HG02840 (cell line): ENCODE measurements around the gene CRTAC1.

Source experiments
- ATAC-seq: cut with Tn5 transposase; IDR thresholded peaks from one replicate; pipeline ENCODE4 v1.9.1; 2021; ENCODE audit warnings: mild to moderate bottlenecking, moderate library complexity, moderate number of reproducible peaks; ENCODE audit not compliant: unreplicated experiment, low FRiP score

CRTAC1 gene, protein sequence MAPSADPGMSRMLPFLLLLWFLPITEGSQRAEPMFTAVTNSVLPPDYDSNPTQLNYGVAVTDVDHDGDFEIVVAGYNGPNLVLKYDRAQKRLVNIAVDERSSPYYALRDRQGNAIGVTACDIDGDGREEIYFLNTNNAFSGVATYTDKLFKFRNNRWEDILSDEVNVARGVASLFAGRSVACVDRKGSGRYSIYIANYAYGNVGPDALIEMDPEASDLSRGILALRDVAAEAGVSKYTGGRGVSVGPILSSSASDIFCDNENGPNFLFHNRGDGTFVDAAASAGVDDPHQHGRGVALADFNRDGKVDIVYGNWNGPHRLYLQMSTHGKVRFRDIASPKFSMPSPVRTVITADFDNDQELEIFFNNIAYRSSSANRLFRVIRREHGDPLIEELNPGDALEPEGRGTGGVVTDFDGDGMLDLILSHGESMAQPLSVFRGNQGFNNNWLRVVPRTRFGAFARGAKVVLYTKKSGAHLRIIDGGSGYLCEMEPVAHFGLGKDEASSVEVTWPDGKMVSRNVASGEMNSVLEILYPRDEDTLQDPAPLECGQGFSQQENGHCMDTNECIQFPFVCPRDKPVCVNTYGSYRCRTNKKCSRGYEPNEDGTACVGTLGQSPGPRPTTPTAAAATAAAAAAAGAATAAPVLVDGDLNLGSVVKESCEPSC

DNA sequence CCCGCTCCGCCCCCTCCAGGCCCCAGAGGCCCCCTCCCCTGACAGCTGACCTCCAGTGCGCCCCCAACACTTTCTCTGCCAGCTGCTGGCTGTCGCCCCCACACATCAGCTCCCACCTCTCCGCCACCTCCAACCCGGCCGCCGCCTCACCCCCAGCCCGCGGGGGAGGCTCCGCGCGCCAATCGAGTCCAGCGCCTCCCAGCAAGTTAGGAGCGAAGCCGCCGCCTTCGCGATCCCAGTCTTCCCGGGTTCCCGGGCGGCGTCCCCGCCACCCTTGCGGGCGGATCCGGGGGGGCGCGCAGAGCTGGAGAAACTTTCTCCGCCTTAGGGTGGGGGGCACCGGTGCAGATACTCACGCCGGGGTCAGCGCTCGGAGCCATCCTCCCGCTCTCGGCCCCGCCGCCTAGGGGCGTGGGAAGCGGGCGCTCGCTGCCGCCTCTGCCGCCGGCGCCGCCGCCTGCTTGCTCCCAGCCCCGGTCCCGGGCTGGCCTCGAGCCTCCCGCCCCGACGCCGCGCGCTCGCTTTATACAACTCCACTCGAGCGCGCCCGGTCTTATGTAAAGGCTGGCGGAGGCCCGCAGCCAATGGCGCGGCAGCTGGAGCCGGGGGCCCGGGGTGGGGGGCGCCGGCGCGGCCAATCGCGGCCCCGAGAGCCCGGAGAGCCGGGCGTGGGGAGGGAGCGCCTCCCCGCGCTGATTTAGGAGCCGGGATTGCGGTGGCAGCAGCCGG lies at the start of gene CRTAC1:
Gene CRTAC1, minus strand, starts transcription at position 529 of the 729 bp plus-strand sequence. Its CDS starts 149 bp downstream, at position 380.
- ATAC-seq = no peak

DNA sequence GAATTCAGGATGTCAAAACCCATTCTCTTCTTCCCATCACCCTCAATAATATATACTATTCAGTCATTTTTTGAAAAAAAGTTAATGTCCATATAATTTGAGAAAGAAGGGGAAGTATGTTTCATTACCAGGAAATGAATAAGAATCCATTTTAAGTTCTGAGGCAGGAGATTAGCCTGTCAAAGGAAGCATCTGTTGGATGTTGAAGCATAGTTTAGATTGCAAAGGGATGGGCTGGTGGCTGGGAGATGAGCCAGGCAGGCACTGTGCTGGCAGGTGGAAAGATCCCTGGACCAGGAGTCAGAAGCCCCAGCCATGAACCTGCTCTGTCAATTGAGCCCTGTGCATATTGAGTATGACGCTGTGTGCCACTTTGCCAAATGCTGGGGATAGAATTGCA lies 48.4 kb upstream of the CRTAC1 start:
- ATAC-seq = no peak

DNA sequence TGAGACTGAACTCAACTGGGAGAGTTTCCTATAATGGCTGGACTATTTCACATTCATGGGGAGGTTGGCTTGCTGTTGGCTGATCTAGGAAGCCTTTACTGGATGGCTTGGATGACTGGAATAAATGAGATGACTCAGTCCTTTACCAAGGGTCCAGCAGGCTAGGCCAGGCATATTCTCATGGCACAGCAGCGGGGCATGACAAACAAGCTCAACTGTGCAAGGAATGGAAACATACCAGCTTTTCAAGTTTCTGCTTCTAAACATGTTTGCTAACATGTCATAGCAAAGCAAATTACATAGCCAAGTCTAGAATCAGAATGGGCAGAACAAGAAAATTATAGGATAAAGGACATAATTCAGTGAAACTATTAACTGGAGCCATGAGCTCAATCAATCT lies 46.8 kb upstream of the CRTAC1 start:
- no peak for ATAC-seq

DNA sequence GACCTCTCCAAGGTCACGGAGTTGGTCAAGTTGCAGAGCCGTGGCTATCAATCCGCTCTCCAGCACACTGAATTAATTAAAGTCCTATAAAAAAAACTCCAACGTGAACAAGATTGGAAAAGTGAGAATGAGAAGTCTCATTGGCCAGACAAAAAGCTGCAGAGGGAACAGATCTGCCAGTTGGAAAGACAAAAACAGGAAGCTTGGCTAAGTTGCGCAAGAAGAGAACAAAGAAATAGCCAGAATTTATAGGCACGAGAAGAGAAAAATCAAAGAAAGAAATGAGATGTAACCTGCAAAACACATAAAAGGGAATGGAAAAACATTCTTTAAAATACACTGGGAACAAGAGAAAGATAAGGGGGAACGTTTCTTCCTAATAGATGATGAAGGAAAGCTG lies 45.7 kb upstream of the CRTAC1 start:
- no peak for ATAC-seq

DNA sequence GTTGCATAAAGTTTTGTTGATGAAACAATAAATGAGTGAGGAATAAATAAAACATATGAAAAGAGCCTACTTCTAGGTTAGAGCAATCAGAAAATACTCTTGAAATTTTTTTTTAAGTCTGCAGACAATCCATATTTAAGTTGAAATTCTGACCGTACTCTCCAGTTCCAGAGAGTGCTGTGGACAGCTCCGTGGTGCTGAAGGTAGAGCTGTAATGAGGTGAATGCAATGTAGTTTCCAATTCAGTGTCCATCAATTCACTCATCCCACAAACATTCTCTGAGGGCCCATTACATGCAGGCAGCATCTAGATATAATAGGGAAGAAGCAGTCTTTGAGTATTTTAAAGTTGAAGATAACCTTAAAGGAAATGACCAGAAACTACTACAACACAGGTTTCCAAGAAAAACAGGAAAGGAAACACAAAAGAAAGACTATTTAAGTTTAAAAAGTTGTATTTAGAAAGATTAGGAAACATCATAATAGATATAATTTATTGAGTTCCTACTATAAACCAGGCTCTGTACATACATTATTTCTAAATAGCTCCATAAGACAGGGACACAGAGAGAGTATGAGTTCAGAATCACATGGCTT lies 44.0 kb upstream of the CRTAC1 start:
- ATAC-seq = no peak

DNA sequence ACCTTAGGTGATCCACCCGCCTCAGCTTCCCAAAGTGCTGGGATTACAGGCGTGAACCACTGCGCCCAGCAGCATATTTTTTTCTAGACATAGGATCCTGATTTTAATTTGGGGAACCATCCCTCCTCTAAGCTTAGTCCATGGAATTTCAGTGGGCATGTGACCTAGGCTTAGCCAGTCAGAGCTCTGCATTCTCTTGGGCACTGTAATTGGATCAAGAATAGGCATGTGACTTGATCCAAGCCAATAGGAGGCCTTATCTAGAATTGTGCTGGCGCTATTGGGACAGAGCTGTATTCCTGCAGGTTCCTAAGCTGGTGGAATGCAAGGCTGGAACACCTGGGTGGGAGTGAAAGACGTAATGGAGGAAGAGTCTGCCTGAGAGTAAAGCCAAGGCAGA lies 36.7 kb upstream of the CRTAC1 start:
- no peak for ATAC-seq

DNA sequence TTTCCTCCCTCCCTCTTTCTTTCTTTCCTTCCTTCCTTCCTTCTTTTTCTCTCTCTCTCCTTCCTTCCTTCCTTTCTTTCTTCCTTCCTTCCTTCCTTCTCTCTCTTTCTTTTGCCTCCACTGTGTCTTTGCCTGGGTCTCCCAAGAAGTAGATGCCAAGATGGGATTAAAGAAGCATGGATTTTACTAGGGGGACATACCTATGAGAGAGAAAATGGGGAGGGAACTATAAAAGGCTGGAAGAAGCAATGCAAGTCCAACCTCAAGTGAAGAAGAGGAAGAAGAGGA lies 33.3 kb upstream of the CRTAC1 start:
- ATAC-seq = no peak

DNA sequence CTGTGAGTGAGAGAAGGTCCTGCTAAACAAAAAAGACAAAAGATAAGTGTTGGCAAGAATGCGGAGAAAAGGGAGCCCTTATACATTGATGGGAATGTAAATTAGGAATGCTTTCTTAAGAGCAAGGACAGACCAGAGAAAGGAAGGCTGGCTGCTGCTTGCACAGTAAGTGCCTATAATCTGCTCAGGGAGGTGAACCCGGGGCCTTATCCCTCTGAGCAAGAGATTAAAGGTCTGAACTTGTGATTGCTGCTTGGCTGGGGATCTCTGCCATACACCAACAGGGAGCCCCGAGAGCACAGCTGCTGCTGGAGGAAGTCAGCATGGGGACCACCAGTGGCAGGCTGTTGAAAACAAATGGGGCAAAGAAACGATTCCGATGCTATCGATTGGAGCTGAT lies 32.0 kb upstream of the CRTAC1 start:
- no peak for ATAC-seq

DNA sequence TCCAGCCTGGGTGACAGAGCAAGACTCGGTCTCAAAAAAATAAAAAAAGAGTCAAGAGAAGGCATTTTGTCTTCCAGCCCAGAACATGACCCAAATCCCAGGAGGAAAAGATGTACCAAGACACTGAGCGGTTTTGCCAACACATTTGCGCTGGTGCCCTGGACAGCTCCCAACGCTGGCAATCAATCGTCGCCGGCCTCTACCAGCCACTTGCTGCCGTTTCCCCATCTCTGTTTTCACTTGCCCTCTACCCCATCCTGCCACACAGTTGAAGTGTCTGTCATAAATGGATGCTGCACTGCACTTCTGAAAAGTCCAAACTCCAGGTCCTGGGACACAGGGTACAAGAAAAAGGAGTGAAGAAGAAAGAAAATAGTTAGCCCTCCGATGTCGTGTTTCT lies 29.7 kb upstream of the CRTAC1 start:
- ATAC-seq = no peak

DNA sequence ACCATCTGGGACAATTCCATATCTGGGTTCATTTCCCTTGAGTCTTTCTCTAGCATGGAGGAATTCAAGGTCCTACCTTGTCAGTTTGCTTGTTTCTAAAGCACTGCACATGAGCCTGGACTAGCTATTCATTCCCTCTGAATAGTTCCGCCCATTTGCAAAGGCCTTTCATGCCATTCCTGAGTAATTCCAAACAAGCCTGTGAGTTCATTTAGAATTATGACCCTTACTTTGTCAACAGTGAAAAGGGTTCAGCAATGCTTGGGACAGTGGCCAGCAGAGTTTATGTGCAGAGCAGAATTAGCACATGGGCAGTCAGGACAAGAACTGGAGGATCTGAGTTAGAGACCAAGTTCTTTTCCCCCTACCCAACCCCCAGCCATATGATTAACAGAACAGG lies 27.9 kb upstream of the CRTAC1 start:
- no peak for ATAC-seq

DNA sequence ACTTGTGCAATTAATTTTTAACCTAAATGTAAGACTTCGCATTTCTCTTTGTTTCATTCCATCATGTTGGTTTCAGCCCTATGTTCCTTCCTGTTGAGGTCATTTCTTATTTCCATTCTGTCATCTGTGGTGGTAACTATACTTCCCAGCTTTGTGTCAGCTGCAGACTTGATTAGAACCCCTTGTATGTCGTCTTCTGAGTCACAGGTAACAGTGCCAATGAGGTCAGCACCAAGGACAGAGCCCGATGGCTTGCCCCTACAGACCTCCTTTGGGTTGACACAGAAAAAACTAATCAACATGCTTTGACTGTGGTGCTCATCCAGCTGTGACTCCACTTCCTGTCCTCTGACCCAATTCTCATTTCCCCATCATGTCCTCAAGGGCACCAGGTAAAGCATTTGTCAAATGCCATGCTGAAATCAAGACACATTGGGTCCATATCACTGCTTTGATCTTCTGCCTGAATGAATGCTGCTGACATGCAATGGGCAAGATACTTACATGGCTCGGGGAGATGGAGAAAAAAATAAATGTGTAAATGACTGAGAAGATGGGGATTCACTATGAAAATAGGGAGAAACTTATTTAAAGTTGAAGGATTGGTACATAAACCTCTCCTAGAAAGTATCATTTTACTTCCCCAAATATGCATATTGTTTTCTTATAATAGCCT lies 25.6 kb upstream of the CRTAC1 start:
- no peak for ATAC-seq

DNA sequence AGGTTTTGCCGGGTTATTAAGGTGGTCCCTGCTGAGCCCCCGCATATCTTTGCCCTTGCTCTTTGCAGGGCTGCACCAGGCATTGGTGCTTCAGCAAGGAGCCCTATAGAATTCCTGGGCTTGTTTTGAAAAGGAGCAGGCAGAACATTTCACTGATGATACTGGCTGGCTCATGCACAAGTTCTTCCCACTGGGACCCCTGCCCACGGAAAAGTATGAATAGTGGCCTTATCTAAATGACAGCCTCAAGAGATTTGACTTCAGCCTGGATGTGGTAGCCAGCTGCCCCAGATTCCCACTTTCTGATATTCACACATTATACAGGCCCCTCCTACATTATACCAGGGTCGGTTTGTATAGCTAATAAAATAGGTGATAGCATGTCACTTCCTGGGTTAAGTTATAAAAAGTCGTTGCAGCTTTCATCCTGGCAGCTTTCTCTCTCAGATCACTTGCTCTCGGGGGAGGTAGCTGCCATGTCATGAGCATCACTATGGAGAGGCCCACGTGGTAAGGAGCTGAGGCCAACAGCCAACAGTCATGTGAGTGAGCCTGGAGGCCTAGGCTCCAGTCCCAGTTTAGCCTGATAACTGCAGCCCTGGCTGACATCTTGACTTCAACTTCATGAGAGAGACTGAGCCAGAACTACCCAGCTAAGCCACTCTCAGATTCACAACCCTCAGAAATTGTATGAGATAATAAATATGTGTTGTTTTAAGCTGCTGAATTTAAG lies 16.8 kb upstream of the CRTAC1 start:
- ATAC-seq = no peak

DNA sequence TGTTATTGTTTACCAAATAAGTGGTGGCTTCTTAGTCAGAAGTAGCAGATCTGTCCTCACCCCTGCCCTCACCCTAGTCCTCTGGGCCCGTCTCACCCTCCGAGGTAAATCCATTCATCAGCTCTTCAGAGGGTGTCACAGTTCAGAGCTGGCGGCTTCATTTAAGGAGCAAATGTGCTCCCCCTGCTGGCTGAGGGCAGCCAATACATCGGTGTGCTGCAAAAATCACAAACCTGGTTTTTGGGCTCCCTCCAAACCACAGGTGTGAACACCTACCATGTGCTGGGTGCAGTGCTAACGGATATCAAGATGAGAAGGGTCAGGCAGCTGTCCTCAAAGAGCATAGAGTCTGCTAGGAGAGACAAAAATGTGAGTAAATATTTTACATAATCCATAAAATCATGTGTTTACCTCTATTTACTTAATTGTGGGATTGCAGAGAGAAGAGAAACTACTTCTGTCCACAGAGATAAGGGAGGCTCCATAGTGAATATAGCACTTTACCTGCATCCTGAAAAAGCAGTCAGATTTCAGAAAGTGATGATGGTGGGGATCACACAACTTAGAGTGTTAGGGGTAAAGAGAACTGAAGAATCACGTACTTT lies 15.5 kb upstream of the CRTAC1 start:
- no peak for ATAC-seq

DNA sequence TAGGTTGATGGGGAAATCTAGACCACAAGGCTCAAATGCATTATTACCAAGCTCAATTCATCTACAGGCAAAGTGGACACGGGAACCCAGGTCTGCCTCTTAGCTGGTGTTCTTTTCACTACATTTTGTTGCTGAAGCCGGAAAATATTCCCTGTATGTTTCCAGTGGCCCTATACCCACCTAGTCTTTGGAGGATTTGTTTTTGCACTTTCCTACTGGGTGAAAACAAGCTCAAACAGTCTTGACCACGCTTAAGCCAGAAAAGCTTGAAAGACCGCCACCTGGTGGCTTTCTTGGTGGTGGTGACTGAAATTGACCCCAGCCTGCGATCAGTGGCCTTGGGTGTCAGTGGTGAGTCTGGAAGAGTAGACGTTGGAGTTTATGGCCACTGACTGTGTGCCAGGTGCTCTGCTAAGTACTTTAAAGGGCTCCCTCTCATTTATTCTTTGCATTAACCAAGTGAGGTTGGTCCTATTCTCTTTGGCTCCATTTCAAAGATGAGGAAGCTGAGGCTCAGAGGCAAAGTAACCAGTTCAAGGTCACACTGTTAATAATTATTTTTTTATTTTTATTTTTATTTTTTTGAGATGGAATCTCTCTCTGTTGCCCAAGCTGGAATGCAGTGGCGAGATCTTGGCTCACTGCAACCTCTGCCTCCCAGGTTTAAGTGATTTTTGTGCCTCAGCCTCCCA lies 11.1 kb upstream of the CRTAC1 start:
- ATAC-seq = no peak

DNA sequence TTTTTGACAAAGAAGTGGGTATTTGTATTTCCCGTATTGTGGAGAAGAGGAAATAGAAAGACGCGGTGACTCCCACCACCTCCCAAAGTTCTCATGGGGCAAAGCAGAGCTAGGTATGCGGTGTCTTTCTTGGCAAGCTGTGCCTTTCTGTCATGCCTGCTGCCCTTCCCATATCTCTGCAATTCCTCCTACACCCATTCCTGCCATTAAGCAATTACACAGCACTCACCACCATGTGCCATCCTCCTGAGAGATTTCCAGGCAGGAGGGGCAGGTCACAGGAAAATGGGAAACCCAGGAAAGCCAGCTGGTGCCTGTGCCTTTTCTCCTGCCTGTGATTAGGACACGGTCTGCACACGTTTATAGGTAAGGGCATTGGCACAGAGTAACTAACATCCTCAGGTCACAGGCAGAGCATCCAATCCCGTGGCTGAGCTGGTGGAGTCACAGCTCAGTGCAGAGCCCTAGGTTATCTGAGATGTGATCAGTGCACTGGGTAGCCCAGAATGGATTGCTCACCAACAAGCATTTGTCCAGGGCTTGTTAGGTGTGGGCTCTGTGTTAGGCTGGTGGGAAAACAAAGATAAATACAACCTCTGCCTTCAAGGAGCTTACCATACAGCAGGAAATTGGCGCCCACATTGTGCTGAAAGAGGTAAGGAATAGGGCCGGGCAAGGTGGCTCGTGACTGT lies 9.4 kb upstream of the CRTAC1 start:
- no peak for ATAC-seq

DNA sequence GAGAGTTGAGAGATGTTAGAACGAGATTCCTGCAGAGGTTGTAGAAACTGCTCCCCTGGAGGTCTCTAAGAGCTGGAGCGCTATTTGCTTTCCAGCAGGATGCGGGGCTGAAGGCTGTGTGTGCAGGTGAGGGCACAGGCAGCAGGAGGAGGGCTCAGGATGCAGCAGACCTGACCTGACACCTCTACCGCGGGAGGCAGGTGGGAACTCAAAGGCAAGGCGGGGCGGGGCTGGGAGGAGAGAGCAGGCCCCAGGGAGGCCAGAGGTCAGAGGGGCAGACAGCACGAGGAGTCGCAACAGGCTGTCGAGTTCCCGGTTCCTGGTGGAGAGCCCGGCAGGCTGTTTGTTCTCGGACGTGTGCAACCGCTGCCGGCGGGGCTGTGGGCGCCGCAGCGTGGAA lies 7.9 kb upstream of the CRTAC1 start:
- no peak for ATAC-seq

DNA sequence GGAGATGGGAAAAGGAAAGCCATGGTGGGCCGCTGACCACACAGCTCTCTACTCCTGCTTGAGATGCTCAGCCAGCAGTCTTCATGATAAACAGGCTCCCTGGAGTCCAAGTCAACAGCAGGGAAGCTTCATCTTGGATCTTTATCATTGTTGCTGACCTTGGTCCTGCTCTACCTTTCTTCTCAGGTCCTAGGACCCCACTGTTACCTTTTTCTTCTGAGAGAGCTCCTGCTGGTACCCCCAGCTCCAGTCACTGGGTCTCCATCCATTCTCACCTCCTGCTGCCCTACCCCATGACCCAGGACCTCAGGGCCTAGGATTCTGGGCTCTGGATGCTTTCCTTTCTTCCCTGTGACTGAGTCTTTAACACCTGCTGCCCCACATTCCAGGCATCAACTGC lies 5.2 kb upstream of the CRTAC1 start:
- no peak for ATAC-seq

DNA sequence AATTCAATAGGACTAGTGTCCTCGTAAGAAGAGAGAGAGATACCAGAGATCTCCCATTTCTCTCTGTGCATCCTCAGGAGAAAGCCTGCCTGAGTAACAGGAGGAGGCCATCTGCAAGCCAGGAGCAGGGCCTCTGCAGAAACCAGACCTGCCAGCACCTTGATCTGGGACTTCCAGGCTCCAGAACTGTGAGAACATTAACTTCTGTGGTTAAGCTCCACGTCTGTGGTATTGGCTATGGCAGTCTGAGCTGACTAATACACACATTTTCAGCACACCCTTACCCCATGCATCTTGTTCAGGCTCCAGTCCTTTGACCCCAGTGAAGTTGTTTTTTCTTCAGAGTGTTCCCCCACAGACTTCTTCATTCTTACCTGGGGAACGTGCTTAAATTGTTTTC lies 3.1 kb upstream of the CRTAC1 start:
- ATAC-seq = no peak

DNA sequence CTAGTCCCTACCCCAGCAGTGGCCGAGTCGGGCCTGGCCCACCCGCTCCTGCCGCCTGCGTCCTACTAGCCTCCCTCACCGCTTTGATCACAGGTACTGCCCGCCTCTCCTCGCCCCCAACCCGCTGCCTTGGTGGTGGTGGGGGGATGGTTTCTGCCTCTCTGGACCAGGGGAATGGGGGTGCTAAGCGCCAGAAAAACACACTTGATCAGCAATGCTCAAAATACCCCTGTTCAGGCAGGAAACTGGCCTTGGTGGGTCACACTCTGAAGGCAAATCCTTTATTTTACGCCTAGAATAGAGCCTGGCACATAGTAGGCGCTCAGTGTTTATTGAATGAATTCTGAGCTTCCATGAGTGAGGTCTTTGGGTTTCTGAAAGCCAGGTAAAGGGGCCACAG lies 1.0 kb upstream of the CRTAC1 start:
- ATAC-seq = no peak
